Astrocyte of the hippocampus (primary cell): ENCODE results near the gene TUBA1B.
A peak's percentile ranks its signal among the peaks of the same experiment; 100 is the strongest.
"Not testable (repeated sequence)": the region's sequence is repeated elsewhere in the genome, so short reads cannot be mapped to it uniquely, and the experiment has no call there.

Experiments
- DNase-seq: peaks from one replicate; pipeline ENCODE4 v3.0.0; 2011; ENCODE audit warnings: low read depth, low spot score

TUBA1B gene

GRCh38 chr12:49131051-49131893, at the start of gene TUBA1B:
TUBA1B (minus strand) TSS chr12:49131395; CDS start chr12:49131300, 95 bp downstream.
- peak; percentile 97 for DNase-seq

GRCh38 chr12:49174218-49174617, 43.0 kb upstream of the TUBA1B start:
- DNase-seq, result no peak

GRCh38 chr12:49170924-49171323, 39.7 kb upstream of the TUBA1B start:
- no peak for DNase-seq

GRCh38 chr12:49165114-49165513, 33.9 kb upstream of the TUBA1B start:
- DNase-seq, result no peak

- DNase-seq, result not testable (repeated sequence)
These were observed 30.7 kb upstream of the TUBA1B start for GRCh38 chr12:49161901-49162300.

GRCh38 chr12:49161092-49161795, 30.0 kb upstream of the TUBA1B start:
- DNase-seq, result no peak

GRCh38 chr12:49160399-49160798, 29.2 kb upstream of the TUBA1B start:
- DNase-seq, result no peak

- DNase-seq, result no peak
These were observed 23.0 kb upstream of the TUBA1B start for GRCh38 chr12:49154221-49154620.

- DNase-seq, result no peak
These were observed 16.2 kb upstream of the TUBA1B start for GRCh38 chr12:49147384-49147783.

- no peak for DNase-seq
These were observed 15.2 kb upstream of the TUBA1B start for GRCh38 chr12:49146406-49146805.

- DNase-seq, result no peak
These were observed 13.2 kb upstream of the TUBA1B start for GRCh38 chr12:49144384-49144783.

GRCh38 chr12:49138999-49139398, 7.8 kb upstream of the TUBA1B start:
- DNase-seq, result no peak

- no peak for DNase-seq
These were observed 7.4 kb upstream of the TUBA1B start for GRCh38 chr12:49138587-49138986.

- no peak for DNase-seq
These were observed 6.3 kb upstream of the TUBA1B start for GRCh38 chr12:49137476-49137875.

GRCh38 chr12:49136997-49137396, 5.8 kb upstream of the TUBA1B start:
- not testable (repeated sequence) for DNase-seq

- no peak for DNase-seq
These were observed 2.4 kb upstream of the TUBA1B start for GRCh38 chr12:49133590-49133989.

GRCh38 chr12:49133014-49133413, 1.8 kb upstream of the TUBA1B start:
- DNase-seq, result peak; percentile 29

GRCh38 chr12:49131894-49132461, 783 bp upstream of the TUBA1B start:
- DNase-seq, result peak; percentile 49

- peak; percentile 97 for DNase-seq
These were observed 794 bp downstream of the TUBA1B start for GRCh38 chr12:49130151-49131050.

- no peak for DNase-seq
These were observed 1.7 kb downstream of the TUBA1B start for GRCh38 chr12:49129332-49130150.

- DNase-seq, result not testable (repeated sequence)
These were observed 3.2 kb downstream of the TUBA1B start for GRCh38 chr12:49127971-49128370.
